OCI-LY7 (cell line): ENCODE data around the gene TASOR2.

Source experiments
- CTCF ChIP-seq: fragments of 200-600 bp; sonication (generic); conservative IDR thresholded peaks from 2 replicates; pipeline ENCODE4 v1.5.1; 2014; ENCODE audit warnings: mild to moderate bottlenecking, antibody characterized with exemption, low read length, moderate library complexity, mixed read lengths
- EZH2phosphoT487 ChIP-seq: fragments of 200-600 bp; sonication (generic); IDR thresholded peaks from 2 replicates; pipeline ENCODE4 v1.6.1; 2018; ENCODE audit warnings: low read depth, borderline replicate concordance, mild to moderate bottlenecking, mixed run types, antibody characterized with exemption, low read length, moderate library complexity, mixed read lengths

DNA sequence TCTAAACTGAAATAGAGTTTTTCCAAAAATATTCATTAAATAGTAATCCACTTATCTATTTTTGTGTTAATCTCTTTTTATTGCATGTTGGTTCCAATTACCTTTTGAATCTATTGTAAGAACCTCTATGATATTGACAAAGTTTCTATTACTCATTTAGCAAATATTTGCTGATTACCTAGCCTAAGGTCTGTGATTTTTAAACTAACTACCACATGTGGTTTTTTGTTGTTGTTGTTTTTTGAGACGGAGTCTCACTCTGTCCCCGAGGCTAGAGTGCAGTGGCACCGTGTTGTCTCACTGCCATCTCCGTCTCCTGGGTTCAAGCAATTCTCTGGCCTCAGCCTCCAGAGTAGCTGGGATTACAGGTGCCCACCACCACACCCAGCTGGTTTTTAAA lies 16.2 kb upstream of the TASOR2 start:
- TF ChIP-seq CTCF (no peak), EZH2phosphoT487 (no peak)
